GM06990 (cell line): ENCODE data around the gene SMIM21.

Experiments
- DNase-seq: peaks from one replicate; pipeline ENCODE4 v3.0.0-alpha.2; 2011; ENCODE audit not compliant: insufficient read length; ENCODE audit errors: extremely low read depth
- H3K27me3 ChIP-seq: replicated peaks from 2 replicates; pipeline ENCODE4 v1.6.0; 2011; ENCODE audit warnings: low read length; ENCODE audit not compliant: control insufficient read depth, insufficient read depth
- H3K36me3 ChIP-seq: 2 replicates; pipeline ENCODE4 v1.5.1; 2011; ENCODE audit warnings: low read length; ENCODE audit not compliant: control insufficient read depth, insufficient read depth
- H3K4me3 ChIP-seq: replicated peaks from 2 replicates; pipeline ENCODE4 v1.5.1; 2011; ENCODE audit warnings: low read depth, mild to moderate bottlenecking, control low read depth, low read length
- TF ChIP-seq, protein P1 (sequence below): IDR thresholded peaks from 2 replicates; pipeline ENCODE4 v1.5.1; 2011; ENCODE audit warnings: low read length, control low read depth, mild to moderate bottlenecking, inconsistent platforms; ENCODE audit not compliant: insufficient read depth, poor library complexity, severe bottlenecking

The SMIM21 gene

DNA sequence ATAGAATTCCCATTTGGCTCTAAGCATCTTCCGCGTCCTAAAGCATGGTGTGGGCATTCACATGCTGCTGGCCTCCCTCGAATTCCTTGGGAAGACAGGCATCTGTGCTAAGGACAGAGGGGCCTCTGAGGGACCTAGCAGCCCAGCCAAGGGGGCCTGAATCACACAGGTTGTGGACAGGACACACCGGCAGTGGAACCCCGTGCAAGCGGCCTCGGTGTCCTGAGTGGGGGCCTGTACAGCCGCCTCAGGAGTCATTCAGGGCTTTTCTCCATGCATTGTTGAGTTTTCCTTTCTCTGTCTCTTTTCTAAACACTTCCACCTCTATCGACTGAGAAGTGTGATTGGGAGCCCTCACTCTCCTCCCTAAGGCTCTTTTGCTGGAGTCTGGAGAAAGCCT lies 44.3 kb upstream of the SMIM21 start:
- no peak overlapping the region for H3K4me3 ChIP-seq
- DNase-seq, result no peak
- TF ChIP-seq, protein P1, sequence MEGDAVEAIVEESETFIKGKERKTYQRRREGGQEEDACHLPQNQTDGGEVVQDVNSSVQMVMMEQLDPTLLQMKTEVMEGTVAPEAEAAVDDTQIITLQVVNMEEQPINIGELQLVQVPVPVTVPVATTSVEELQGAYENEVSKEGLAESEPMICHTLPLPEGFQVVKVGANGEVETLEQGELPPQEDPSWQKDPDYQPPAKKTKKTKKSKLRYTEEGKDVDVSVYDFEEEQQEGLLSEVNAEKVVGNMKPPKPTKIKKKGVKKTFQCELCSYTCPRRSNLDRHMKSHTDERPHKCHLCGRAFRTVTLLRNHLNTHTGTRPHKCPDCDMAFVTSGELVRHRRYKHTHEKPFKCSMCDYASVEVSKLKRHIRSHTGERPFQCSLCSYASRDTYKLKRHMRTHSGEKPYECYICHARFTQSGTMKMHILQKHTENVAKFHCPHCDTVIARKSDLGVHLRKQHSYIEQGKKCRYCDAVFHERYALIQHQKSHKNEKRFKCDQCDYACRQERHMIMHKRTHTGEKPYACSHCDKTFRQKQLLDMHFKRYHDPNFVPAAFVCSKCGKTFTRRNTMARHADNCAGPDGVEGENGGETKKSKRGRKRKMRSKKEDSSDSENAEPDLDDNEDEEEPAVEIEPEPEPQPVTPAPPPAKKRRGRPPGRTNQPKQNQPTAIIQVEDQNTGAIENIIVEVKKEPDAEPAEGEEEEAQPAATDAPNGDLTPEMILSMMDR, result no peak
- H3K27me3 ChIP-seq, result no peaks in the 10 kb centered on the region
- H3K36me3 ChIP-seq, result no peaks in the 10 kb centered on the region

DNA sequence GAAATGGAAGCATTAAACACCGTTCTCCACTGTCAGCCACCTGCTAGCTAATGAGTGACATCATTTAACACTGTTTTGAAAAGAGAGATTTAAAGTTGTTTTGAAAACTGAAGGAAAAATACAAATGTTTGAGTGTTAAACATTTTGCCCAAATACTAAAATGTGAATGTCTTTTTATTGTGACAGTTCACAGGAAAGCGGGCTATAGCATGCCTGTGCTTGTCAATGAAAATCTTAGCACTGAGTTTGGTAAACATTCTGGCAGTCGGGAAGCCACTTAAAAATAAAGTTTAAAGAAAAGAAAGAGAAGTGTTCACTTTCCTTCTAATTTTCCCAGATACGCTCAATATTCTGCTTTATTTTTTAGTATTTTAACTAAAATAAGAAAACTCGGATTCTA lies 40.3 kb upstream of the SMIM21 start:
- no peak for DNase-seq
- Histone ChIP-seq H3K4me3 (no peak overlapping the region), H3K36me3 (no peaks in the 10 kb centered on the region), H3K27me3 (no peaks in the 10 kb centered on the region)
- TF ChIP-seq, protein P1, result no peak

DNA sequence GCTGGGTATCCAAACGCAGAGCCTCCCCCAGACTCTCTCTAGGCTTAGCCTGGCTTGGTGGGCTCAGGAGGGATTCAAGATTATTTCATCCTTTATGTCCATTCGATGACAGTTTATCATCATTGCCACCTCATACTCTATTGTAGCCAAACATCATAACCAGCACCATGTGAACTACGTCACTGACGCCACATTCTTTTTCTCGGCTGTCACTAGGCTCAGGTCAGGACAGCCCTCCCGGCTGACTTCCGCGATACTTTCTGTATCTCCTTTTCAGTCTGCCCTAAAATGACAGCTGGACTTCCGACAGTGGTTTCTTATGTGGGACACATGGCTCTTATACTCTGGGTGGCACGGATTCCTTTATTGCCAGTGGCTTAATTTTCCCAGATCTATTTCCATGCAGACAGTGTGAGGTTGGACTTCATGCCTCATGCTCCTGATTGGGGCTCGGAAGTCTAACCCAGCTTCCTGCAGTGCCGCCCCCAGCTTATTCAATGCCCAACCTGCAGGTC lies 39.8 kb upstream of the SMIM21 start:
- DNase-seq, result no peak
- H3K27me3 ChIP-seq, result no peaks in the 10 kb centered on the region
- no peak overlapping the region for H3K4me3 ChIP-seq
- no peaks in the 10 kb centered on the region for H3K36me3 ChIP-seq
- TF ChIP-seq, protein P1, result no peak

DNA sequence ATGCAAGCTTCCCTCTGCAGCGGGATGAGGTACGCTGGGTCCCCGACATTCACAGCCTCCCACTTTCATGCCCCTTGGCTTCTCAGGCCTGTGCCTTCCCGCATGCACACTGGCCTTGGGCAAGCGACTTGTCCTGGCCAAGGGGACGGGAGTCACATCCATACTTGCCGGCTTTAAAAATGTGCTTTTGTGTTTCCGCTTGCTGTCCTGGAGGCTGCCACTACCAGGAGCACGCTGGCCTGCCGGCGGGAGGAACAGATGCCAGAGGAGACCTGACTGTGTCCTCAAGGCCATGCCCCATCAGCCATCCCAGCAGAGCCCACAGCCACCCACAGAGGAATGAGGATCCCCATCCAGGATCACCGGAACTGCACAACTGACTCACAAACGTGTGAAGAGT lies 36.9 kb upstream of the SMIM21 start:
- no peak for DNase-seq
- TF ChIP-seq, protein P1, result no peak

DNA sequence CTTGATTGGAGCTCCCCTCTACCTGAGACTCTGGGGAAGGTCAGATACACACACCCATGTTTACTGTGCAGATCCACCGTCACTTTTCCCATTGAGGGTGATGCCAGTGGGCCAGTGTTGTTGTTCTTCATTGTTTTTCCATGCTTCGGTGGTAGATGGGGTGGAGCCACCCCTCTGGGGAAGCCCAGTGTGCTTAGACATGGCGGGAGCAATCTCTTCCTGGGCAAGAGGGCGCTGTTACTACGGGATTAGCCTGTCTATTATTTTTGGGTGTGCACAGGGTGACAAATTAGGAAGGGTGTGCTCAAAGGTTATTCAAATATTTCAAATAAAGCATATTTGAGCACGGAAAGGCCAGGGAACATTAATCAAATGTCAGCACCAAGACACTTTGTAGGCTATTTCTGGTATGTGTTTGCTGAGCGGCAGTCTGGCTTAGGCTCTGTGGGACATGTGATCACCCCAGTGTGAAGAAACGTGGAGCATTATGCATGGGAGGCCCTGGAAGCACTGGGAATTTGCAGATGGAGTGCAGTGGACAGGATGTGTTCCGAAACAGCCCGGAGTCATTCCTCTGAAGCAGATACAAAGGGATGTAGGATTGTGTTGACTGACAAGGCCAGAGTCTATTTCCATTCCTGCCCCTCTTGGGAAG lies 34.8 kb upstream of the SMIM21 start:
- no peak for DNase-seq
- H3K27me3 ChIP-seq, result no peaks in the 10 kb centered on the region
- no peaks in the 10 kb centered on the region for H3K36me3 ChIP-seq
- H3K4me3 ChIP-seq, result no peak overlapping the region
- TF ChIP-seq, protein P1, result no peak

More for the DNA sequence above, 36.9 kb upstream of the SMIM21 start:
- Histone ChIP-seq H3K27me3 (no peaks in the 10 kb centered on the region), H3K36me3 (no peaks in the 10 kb centered on the region), H3K4me3 (no peak overlapping the region)

DNA sequence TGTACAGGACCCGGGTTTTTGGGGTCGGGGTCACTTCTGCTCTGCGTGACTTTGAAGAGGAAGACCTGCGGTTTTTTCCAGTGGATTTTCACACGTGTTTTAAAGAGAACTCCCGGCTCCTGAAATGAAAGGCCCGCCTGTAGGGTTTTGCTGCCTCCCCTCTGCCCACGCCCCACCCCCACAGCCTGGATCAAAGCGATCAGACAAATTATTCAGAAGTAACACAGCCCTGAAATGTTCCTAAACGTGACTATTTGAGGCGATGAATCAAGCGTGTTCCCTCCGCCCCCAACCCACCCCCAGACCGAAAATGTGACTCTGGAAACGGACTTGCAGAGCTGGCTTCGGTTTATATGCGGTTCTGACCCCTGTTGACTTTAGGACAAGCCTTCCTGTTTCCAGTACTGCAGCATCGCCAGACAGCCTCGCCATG lies 28.7 kb upstream of the SMIM21 start:
- H3K4me3 ChIP-seq, result no peak overlapping the region
- no peaks in the 10 kb centered on the region for H3K27me3 ChIP-seq
- H3K36me3 ChIP-seq, result no peaks in the 10 kb centered on the region
- TF ChIP-seq, protein P1, result no peak
- no peak for DNase-seq
